K562 (cell line): ENCODE measurements around the gene SARS2. TPM values are rescaled to one million over a fixed set of nuclear protein-coding genes. Genes with fewer than 3 reads are reported as not detected.
A peak's percentile ranks its signal among the peaks of the same experiment; 100 is the strongest.

Experiments
- ATAC-seq: fragments of 200-7000 bp; cut with Tn5 transposase; 3 replicates; pipeline ENCODE4 v1.9.1; 2020; ENCODE audit warnings: moderate library complexity
- BruUV-seq: library from RNA; stranded (reverse); fragments of 400-500 nt; replicated peaks from 2 replicates; lab custom pipeline; 2021; lab: Mats Ljungman, UMichigan
- CTCF ChIA-PET: fragments of 300-600 bp; formaldehyde crosslinking; extraction: SDS; loops from one replicate; lab custom pipeline; 2021; ENCODE audit warnings: low intra/inter-chr PET ratio; lab: Yijun Ruan, JAX
- POLR2A ChIA-PET: fragments of 300-600, 350-650 bp; sonication (Branson Sonifier 250); formaldehyde crosslinking; extraction: SDS; loops from one replicate; lab custom pipeline; 2021; ENCODE audit warnings: antibody characterized with exemption, inconsistent platforms; lab: Yijun Ruan, JAX
- DNase-seq, 4 experiments: peaks; one replicate each; pipeline versions ENCODE4 v3.0.0 to v3.0.0-alpha.2; 2011 to 2018; ENCODE audit warnings: low spot score in 3 of 4, mixed read lengths in 3 of 4; ENCODE audit errors: extremely low read depth in 1 of 4
- FAIRE-seq: peaks from 2 replicates; lab custom pipeline; 2011; peaks lifted over from hg19 to GRCh38; lab: Jason Lieb, UNC
- H2AFZ ChIP-seq: 2 replicates; pipeline ENCODE4 v1.6.0; 2011; ENCODE audit warnings: low read depth, low read length, control low read depth, inconsistent platforms
- H3K27ac ChIP-seq: fragments of 200-600 bp; 3 replicates; pipeline ENCODE4 v1.8.0; 2011; ENCODE audit warnings: low read depth, mild to moderate bottlenecking, control low read depth, inconsistent platforms, low read length, moderate library complexity, mixed read lengths; ENCODE audit errors: extremely low read depth
- H3K27me3 ChIP-seq, 2 experiments: fragments of 300-600 bp in 1 of 2; 2 replicates in 1 of 2; 3 replicates in 1 of 2; pipeline versions ENCODE4 v1.6.0 to v1.8.0; 2011; ENCODE audit warnings: inconsistent platforms in 2 of 2, low read length in 2 of 2, mild to moderate bottlenecking in 1 of 2, mixed read lengths in 1 of 2, moderate library complexity in 1 of 2; ENCODE audit not compliant: control insufficient read depth in 2 of 2, insufficient read depth in 2 of 2
- H3K36me3 ChIP-seq: fragments of 300-600 bp; 3 replicates; pipeline ENCODE4 v1.8.0; 2011; ENCODE audit warnings: mild to moderate bottlenecking, low read length, inconsistent platforms; ENCODE audit not compliant: control insufficient read depth, insufficient read depth
- H3K4me1 ChIP-seq, 2 experiments: fragments of 200-600 bp in 1 of 2; replicated peaks in 1 of 2; 2 replicates in 1 of 2; 3 replicates in 1 of 2; pipeline versions ENCODE4 v1.5.1 to v1.8.0; 2011; ENCODE audit warnings: inconsistent platforms in 2 of 2, low read length in 2 of 2, mild to moderate bottlenecking in 1 of 2, mixed read lengths in 1 of 2, moderate library complexity in 1 of 2; ENCODE audit not compliant: control insufficient read depth in 2 of 2, insufficient read depth in 2 of 2
- H3K4me2 ChIP-seq: 2 replicates; pipeline ENCODE4 v1.6.1; 2011; ENCODE audit warnings: low read length, control low read depth, inconsistent platforms, mixed read lengths; ENCODE audit not compliant: insufficient read depth
- H3K4me3 ChIP-seq: fragments of 200-600 bp; sonication (generic), shearing (Covaris generic); 2 replicates; pipeline ENCODE4 v1.5.1; 2016; ENCODE audit warnings: control low read depth, inconsistent platforms
- H3K79me2 ChIP-seq: fragments of 200-600 bp; 3 replicates; pipeline ENCODE4 v1.8.0; 2011; ENCODE audit warnings: low read length, inconsistent platforms; ENCODE audit not compliant: control insufficient read depth, insufficient read depth
- H3K9ac ChIP-seq, 2 experiments: 2 replicates each; pipeline versions ENCODE4 v1.6.0 to v1.6.1; 2011; ENCODE audit warnings: low read depth in 2 of 2, low read length in 2 of 2, control low read depth in 1 of 2, inconsistent platforms in 1 of 2, mild to moderate bottlenecking in 1 of 2, mixed read lengths in 1 of 2; ENCODE audit not compliant: insufficient read depth in 1 of 2
- H3K9me1 ChIP-seq: one replicate; pipeline ENCODE4 v1.6.0; 2011; ENCODE audit warnings: inconsistent platforms, mild to moderate bottlenecking, low read length, moderate library complexity; ENCODE audit not compliant: control insufficient read depth, insufficient read depth
- H3K9me3 ChIP-seq: replicated peaks from 2 replicates; pipeline ENCODE4 v1.5.1; 2011; ENCODE audit warnings: low read depth, low read length, inconsistent platforms; ENCODE audit not compliant: control insufficient read depth, insufficient read depth
- H4K20me1 ChIP-seq: replicated peaks from 2 replicates; pipeline ENCODE4 v1.6.1; 2011; ENCODE audit warnings: low read length, inconsistent platforms, mixed read lengths; ENCODE audit not compliant: control insufficient read depth, insufficient read depth
- ETV6 ChIP-seq, 3 experiments: fragments of 150-350 bp in 1 of 3; sonication (generic) in 1 of 3; formaldehyde crosslinking in 1 of 3; IDR thresholded peaks; 2 replicates each; pipeline versions ENCODE4 v1.6.1 to v1.8.0; 2014 to 2022; ENCODE audit warnings: borderline replicate concordance in 2 of 3, low read depth in 2 of 3, antibody characterized with exemption in 1 of 3, low read length in 1 of 3, mild to moderate bottlenecking in 1 of 3, missing genetic modification reagents in 1 of 3
- WGBS: fragments of 100-300 bp; shearing (Covaris generic); methylation state at CpG from one replicate; pipeline ENCODE4 v1.1.6; 2016; ENCODE audit warnings: low coverage, mixed read lengths; ENCODE audit not compliant: insufficient coverage; ENCODE audit errors: missing lambda C conversion rate; 5-methylcytosine and 5-hydroxymethylcytosine counted together
- in situ Hi-C: fragments of 300-500 bp; cut with MboI; formaldehyde crosslinking; loops from 4 replicates; pipeline ENCODE4 v1.15.0; 2018; ENCODE audit warnings: inconsistent platforms, mixed read lengths
- intact Hi-C: fragments of 100-400 bp; cut with micrococcal nuclease; formaldehyde crosslinking; loops from 2 replicates; pipeline ENCODE4 v1.14.2; 2022
- polyA plus RNA-seq, 8 experiments: library from polyadenylated mRNA; depleted of rRNA in 4 of 8; stranded (reverse) in 5 of 8; unstranded in 3 of 8; fragments of >200 nt; fragmentation: Nextera tagmentation in 2 of 8; fragmentation: Illumina TruSeq in 1 of 8; extraction: Ambion mirVana in 2 of 8; extraction: Trizol in 1 of 8; gene quantifications; 2 replicates each; pipeline versions ENCODE4 v1.2.1 to v1.2.3, GENCODE V29; 2011 to 2014; ENCODE audit warnings: inconsistent platforms in 1 of 8, missing spikeins in 1 of 8
- total RNA-seq, 7 experiments: library from RNA; depleted of rRNA in 6 of 7; stranded (reverse); fragments of >200 nt in 6 of 7; fragmentation: Illumina TruSeq in 2 of 7; extraction: Trizol in 2 of 7; gene quantifications; 2 replicates each; pipeline versions ENCODE4 v1.2.1 to v1.2.3, GENCODE V29; 2011 to 2021; ENCODE audit warnings: low replicate concordance in 1 of 7
- TF ChIP-seq, protein P1 (sequence below): fragments of 450-650 bp; IDR thresholded peaks from 2 replicates; pipeline ENCODE4 v1.6.1; 2014; ENCODE audit warnings: low read depth, mild to moderate bottlenecking, moderate library complexity, borderline replicate concordance

Gene SARS2
- total and polyA plus RNA-seq, 9 of the 15 experiments (the other 6 are each of a cell fraction or from before 2014, with no cell fraction given): 3.1 to 59.1 (median 31.7) TPM

GRCh38 chr19:38917516-38917915, 13.0 kb downstream of the SARS2 start:
- no peak for ATAC-seq
- Histone ChIP-seq H2AFZ (no peak overlapping the region), H4K20me1 (no peaks in the 10 kb centered on the region), H3K36me3 (peaks cover 25% of the 10 kb centered on the region; the same call in 1 of the 3 replicates), H3K27me3 (no peaks in the 10 kb centered on the region), H3K4me1 (peaks cover 0 to 43% of the 10 kb centered on the region in 2 experiments; a peak in 3 of 5 replicates), H3K79me2 (no peaks in the 10 kb centered on the region), H3K27ac (no peak overlapping the region), H3K9me3 (no peaks in the 10 kb centered on the region), H3K4me3 (no peak overlapping the region), H3K9me1 (no peaks in the 10 kb centered on the region), H3K9ac (peak overlapping the region in 1 of 2 experiments; percentile 37; a peak in 2 of 4 replicates), H3K4me2 (no peak overlapping the region)
- POLR2A ChIA-PET: interaction anchor here (1.2 kb wide), 1 partner anchor 13 kb away, joined by 3 read pairs; no protein-coding TSS in a partner anchor
- in situ Hi-C loops: no loop called here
- BruUV-seq: no TSS peak
- CTCF ChIA-PET: no interaction called here
- WGBS: 80% methylated on average over 7 of the region's 9 CpGs
- TF ChIP-seq ETV6 (IDR thresholded peaks at IDR 0.05; ENCODE audit: borderline replicate concordance in 1 of 2, low read depth in 2 of 2, low read length in 1 of 2): no peak
- TF ChIP-seq ETV6 (CRISPR knock-in tag; IDR thresholded peaks at IDR 0.05; ENCODE audit: borderline replicate concordance): no peak
- TF ChIP-seq, protein P1, sequence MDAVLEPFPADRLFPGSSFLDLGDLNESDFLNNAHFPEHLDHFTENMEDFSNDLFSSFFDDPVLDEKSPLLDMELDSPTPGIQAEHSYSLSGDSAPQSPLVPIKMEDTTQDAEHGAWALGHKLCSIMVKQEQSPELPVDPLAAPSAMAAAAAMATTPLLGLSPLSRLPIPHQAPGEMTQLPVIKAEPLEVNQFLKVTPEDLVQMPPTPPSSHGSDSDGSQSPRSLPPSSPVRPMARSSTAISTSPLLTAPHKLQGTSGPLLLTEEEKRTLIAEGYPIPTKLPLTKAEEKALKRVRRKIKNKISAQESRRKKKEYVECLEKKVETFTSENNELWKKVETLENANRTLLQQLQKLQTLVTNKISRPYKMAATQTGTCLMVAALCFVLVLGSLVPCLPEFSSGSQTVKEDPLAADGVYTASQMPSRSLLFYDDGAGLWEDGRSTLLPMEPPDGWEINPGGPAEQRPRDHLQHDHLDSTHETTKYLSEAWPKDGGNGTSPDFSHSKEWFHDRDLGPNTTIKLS: no peak
- peak in 1 of 4 experiments; percentile 14 for DNase-seq
- FAIRE-seq: no peak
- intact Hi-C loops: no loop called here
